ENCODE results near the gene SHMT1. TPM values are rescaled to one million over a fixed set of nuclear protein-coding genes. Genes with fewer than 3 reads are reported as not detected.
"Not testable (repeated sequence)": the region's sequence is repeated elsewhere in the genome, so short reads cannot be mapped to it uniquely, and the experiment has no call there.

Gene SHMT1
- total RNA-seq, 4 donors from 2014 or later = 17.4 to 30.6 (median 24.0) TPM

DNA sequence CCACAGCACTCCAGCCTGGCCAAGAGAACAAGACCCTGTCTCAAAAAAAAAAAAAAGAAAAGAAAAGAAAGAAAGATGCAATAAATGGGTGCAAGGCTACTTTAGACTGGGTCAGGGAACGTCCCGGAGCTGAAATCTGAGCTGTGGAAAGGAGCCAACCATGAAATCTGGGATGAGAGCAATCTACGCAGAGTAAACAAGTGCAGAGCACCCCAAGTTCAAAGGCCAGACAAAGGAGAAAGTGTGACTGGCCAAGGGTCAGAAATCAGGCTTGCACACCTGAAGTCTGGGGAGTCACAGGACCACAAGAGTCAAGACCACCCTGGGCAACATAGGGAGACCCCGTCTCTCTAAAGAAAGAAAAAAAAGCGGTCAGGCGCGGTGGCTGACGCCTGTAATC is 2.8 kb downstream of the SHMT1 start:
- 86% methylated on average over 8 of the region's 8 CpGs for WGBS
- no peak for DNase-seq (ENCODE audit: extremely low spot score)
- H3K36me3 ChIP-seq = peaks cover 0 to 38% (median 14%) of the 10 kb centered on the region in 4 donors
- no peak overlapping the region for H3K4me3 ChIP-seq
- H3K27me3 ChIP-seq = no peaks in the 10 kb centered on the region
- intact Hi-C loops (cut with DNase I) = no loop called here
- H3K9me3 ChIP-seq = no peaks in the 10 kb centered on the region
- H3K27ac ChIP-seq (replicated peaks in 1 of 4) = no peak overlapping the region
- TF ChIP-seq, protein P1, sequence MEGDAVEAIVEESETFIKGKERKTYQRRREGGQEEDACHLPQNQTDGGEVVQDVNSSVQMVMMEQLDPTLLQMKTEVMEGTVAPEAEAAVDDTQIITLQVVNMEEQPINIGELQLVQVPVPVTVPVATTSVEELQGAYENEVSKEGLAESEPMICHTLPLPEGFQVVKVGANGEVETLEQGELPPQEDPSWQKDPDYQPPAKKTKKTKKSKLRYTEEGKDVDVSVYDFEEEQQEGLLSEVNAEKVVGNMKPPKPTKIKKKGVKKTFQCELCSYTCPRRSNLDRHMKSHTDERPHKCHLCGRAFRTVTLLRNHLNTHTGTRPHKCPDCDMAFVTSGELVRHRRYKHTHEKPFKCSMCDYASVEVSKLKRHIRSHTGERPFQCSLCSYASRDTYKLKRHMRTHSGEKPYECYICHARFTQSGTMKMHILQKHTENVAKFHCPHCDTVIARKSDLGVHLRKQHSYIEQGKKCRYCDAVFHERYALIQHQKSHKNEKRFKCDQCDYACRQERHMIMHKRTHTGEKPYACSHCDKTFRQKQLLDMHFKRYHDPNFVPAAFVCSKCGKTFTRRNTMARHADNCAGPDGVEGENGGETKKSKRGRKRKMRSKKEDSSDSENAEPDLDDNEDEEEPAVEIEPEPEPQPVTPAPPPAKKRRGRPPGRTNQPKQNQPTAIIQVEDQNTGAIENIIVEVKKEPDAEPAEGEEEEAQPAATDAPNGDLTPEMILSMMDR (IDR thresholded peaks at IDR 0.05) = no peak
- no peak for TF ChIP-seq POLR2A (IDR thresholded peaks at IDR 0.05; ENCODE audit: low read depth)
- TF ChIP-seq EP300 (IDR thresholded peaks at IDR 0.05) = no peak
- TF ChIP-seq POLR2AphosphoS5 (IDR thresholded peaks at IDR 0.05) = no peak
- H3K4me1 ChIP-seq = peaks cover 15 to 41% (median 31%) of the 10 kb centered on the region in 4 donors

DNA sequence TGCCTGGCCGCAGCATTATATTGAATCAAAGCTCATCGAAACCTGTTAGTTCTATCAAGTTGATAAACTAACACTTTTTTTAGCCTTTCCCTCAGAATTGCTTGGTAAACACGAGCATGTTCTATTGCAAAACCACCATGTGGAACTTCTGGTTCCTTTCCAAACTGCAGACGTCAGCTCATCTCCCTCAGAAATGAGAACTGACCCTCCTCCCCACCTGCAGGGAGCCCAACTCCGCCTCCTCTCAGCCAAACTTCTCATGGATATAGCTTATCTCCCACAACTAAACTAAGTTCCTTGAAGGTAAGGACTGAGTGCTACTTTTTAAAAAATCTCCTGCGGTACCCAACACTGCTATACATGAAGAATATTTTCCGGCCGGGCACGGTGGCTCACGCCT is 6.7 kb downstream of the SHMT1 start:
- WGBS = 81% methylated on average over 10 of the region's 10 CpGs
- intact Hi-C loops (cut with DNase I) = no loop called here
- H3K4me3 ChIP-seq = no peak overlapping the region
- H3K4me1 ChIP-seq = peaks cover under 1 to 21% (median 11%) of the 10 kb centered on the region in 4 donors
- peaks cover 24 to 77% (median 35%) of the 10 kb centered on the region in 4 donors for H3K36me3 ChIP-seq
- peak overlapping the region in 3 of 4 donors; percentile 43 to 52 (median 50) for H3K27ac ChIP-seq (replicated peaks in 1 of 4)
- H3K9me3 ChIP-seq = no peaks in the 10 kb centered on the region
- no peak for TF ChIP-seq POLR2AphosphoS5 (IDR thresholded peaks at IDR 0.05)
- TF ChIP-seq, protein P1 (IDR thresholded peaks at IDR 0.05) = no peak
- TF ChIP-seq EP300 (IDR thresholded peaks at IDR 0.05) = no peak
- TF ChIP-seq POLR2A (IDR thresholded peaks at IDR 0.05; ENCODE audit: low read depth) = no peak
- H3K27me3 ChIP-seq = no peaks in the 10 kb centered on the region
- no peak for DNase-seq (ENCODE audit: extremely low spot score)

DNA sequence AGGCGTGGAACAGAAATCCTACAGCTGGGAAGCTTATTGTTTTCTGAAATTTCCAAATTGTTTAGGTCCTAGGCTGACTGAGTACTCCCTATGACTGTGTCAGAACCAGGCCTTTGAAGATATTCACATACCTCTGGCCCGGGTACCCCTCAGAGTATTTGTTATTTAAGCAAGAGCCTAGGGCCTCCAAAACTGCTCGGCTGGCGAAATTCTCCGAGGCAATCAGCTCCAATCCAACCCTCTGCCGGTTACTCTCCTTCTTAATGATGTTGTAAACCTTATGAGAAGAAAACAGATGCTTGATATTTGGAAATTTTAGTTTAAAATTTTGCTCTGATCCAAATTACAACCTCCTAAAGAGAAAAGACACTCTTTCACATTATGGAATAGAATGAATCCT is 9.8 kb downstream of the SHMT1 start:
- WGBS = 91% methylated on average over 6 of the region's 6 CpGs
- H3K9me3 ChIP-seq = no peaks in the 10 kb centered on the region
- no peaks in the 10 kb centered on the region for H3K27me3 ChIP-seq
- intact Hi-C loops (cut with DNase I) = no loop called here
- no peak for DNase-seq (ENCODE audit: extremely low spot score)
- peaks cover 0 to 15% (median 6%) of the 10 kb centered on the region in 4 donors for H3K4me1 ChIP-seq
- H3K27ac ChIP-seq (replicated peaks in 1 of 4) = no peak overlapping the region
- no peak overlapping the region for H3K4me3 ChIP-seq
- H3K36me3 ChIP-seq = peaks cover 17 to 87% (median 44%) of the 10 kb centered on the region in 4 donors
- TF ChIP-seq POLR2AphosphoS5 (IDR thresholded peaks at IDR 0.05) (no peak), POLR2A (IDR thresholded peaks at IDR 0.05; ENCODE audit: low read depth) (no peak)

DNA sequence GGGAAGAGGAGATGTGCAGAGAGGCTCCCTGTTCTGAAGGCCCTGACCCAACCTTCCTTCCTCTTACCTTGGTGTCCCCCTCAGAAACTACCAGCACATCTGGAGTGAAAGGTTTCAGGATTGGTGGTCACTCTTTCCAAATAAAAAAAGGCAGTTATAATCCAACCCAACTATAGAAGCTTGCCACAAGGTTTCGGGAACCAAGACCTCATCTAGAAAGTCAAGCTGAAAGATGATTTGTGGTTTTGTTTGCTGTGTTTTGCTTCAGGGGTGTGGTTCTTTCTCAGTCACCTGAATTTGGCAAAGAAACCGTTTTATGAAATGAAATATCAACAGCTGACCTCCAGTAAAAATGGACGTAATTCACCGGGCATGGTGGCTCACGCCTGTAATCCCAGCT is 19.3 kb downstream of the SHMT1 start:
- Histone ChIP-seq H3K27me3 (no peaks in the 10 kb centered on the region), H3K4me1 (no peaks in the 10 kb centered on the region), H3K9me3 (no peaks in the 10 kb centered on the region), H3K36me3 (peaks cover 34 to 95% (median 60%) of the 10 kb centered on the region in 4 donors), H3K4me3 (no peak overlapping the region), H3K27ac (replicated peaks in 1 of 4) (no peak overlapping the region)
- 85% methylated on average over 5 of the region's 5 CpGs for WGBS
- TF ChIP-seq, protein P1 (IDR thresholded peaks at IDR 0.05) = no peak
- TF ChIP-seq POLR2AphosphoS5 (IDR thresholded peaks at IDR 0.05) (no peak), EP300 (IDR thresholded peaks at IDR 0.05) (no peak), POLR2A (IDR thresholded peaks at IDR 0.05; ENCODE audit: low read depth) (no peak)
- no peak for DNase-seq (ENCODE audit: extremely low spot score)
- intact Hi-C loops (cut with DNase I) = no loop called here

DNA sequence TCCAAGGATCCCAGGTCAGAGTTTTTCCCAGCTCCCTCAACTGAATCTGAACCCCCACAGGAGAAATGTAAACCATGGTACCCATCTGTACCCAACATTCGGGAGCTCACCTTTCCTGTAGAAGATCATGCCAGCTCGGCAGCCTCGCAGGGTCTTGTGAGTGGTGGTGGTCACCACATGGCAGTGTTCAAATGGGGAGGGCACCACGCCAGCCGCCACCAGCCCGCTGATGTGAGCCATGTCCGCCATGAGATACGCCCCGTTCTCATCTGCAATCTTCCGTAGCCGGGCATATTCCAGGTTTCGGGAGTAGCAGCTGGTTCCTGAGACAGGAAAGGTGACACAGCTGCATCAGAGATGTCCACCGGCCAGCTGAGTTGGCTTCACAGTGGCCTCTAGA is 23.4 kb downstream of the SHMT1 start:
- no peak for TF ChIP-seq POLR2AphosphoS5 (IDR thresholded peaks at IDR 0.05)
- no peak for TF ChIP-seq POLR2A (IDR thresholded peaks at IDR 0.05; ENCODE audit: low read depth)
- TF ChIP-seq, protein P1 (IDR thresholded peaks at IDR 0.05) = no peak
- TF ChIP-seq EP300 (IDR thresholded peaks at IDR 0.05) = no peak
- Histone ChIP-seq H3K36me3 (peaks cover 20 to 87% (median 48%) of the 10 kb centered on the region in 4 donors), H3K4me3 (no peak overlapping the region), H3K27me3 (no peaks in the 10 kb centered on the region), H3K4me1 (no peaks in the 10 kb centered on the region), H3K9me3 (no peaks in the 10 kb centered on the region), H3K27ac (replicated peaks in 1 of 4) (no peak overlapping the region)
- intact Hi-C loops (cut with DNase I) = no loop called here
- WGBS = 96% methylated on average over 13 of the region's 13 CpGs
- DNase-seq (ENCODE audit: extremely low spot score) = no peak

DNA sequence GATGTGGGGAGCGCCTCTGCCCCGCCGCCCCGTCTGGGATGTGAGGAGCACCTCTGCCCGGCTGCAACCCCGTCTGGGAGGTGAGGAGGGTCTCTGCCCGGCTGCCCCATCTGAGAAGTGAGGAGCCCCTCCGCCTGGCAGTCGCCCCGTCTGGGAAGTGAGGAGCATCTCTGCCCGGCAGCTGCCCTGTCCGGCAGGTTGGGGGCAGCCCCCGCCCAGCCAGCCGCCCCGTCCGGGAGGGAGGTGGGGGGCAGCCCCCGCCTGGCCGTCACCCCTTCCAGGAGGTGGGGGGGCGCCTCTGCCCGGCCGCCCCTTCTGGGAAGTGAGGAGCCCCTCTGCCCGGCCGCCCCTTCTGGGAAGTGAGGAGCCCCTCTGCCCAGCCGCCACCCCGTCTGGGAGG is 25.2 kb downstream of the SHMT1 start:
- H3K27me3 ChIP-seq; intact Hi-C loops (cut with DNase I); H3K4me3 ChIP-seq; H3K4me1 ChIP-seq; H3K9me3 ChIP-seq; DNase-seq (ENCODE audit: extremely low spot score); H3K27ac ChIP-seq (replicated peaks in 1 of 4): not testable (repeated sequence)
- 96% methylated on average over 13 of the region's 25 CpGs for WGBS
- peaks cover 23 to 88% (median 54%) of the 10 kb centered on the region in 4 donors for H3K36me3 ChIP-seq

Measured in esophagus muscularis mucosa (tissue), 4 donors.